GM19452 (cell line): ENCODE results near the gene DCST2.

Experiments
- ATAC-seq: cut with Tn5 transposase; IDR thresholded peaks from one replicate; pipeline ENCODE4 v1.9.1; 2021; ENCODE audit not compliant: unreplicated experiment

Gene DCST2

DNA sequence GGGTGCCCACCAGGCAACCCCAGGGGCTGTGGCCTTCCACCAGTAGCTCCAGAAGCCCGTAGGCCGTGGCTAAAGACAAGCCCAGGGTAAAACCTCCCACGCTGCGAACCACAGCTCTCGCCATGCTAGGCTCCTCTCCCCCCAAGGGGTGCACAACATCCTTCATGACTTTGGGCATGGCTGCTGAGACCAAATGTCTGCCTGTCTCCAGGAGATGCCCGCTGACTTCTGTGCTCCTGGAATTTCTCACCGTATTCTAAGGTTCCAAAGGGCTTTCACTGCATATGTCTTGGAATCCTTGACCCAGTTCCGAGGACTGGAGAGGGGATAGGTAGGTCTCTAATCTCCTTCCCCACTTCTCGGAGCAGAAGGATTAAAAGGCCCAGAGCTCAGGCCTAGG lies at the start of gene DCST2, which contains the start of gene DCST1:
DCST2 (minus strand) TSS at position 258 of the 400 bp plus-strand sequence; CDS start at position 178, 80 bp downstream.
DCST1 (plus strand) TSS at position 301 of the 400 bp plus-strand sequence. CDS start 213 bp downstream, outside the sequence.
- ATAC-seq, result no peak

DNA sequence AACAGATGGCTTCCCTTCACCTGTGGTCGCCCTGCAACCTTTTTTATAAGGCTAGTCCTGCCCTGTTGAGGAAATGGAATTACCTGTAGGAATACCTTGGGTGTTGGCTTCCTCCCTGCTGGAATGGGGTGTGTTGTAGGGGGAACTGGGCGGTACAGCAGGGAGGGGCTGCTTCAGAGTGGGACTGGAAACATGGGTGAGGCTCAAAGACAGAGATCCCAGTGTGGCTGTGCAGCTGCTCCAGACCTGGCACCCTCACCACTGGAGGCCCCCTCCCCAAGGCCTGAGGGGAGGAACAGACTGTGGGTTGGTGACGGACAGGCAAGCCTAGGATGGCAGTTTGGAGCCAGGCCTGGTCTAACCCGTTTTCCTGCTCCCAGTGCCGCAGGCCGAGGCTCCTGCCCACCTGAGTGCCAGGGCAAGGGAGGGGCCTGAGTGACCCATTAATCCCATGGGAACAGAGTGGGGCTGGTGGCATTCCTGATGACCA lies 49.5 kb upstream of the DCST2 start:
- no peak for ATAC-seq

DNA sequence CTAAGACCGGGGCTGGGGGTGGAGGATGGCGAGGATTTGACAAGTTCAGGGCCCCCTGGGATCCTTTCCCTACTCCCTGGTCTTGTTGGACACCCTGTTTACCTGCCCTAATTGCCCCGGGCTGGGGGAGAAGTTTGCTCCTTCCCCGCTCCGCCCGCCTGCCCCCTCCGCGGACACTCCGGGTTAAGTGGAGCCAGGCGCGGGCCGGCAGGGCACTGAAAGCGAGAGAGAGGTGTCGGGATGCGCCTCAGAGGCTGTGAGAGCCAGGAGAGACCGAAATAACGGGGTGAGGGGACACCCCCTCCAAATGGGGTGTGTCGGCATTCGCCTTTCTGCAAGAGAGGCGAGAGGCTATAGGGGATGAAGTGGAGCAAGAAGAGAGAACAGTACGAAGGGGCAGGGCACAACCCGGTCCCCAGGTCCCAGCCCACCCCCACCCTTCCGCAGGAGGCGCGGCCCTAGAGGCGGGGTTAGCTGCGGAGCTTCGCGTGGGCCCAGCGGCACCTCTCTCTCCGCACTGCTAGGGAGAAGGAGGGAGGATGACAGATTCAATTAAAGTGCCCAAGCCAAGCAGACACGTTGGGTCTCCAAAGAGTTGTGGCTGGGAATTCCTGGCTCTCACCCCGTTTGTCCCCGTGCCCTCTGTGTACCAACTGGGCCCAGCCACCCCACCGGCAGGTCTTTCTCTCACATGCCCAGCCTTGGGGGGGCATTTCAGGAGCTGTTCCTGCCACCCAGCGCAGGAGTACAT lies 48.9 kb upstream of the DCST2 start:
- ATAC-seq, result no peak

DNA sequence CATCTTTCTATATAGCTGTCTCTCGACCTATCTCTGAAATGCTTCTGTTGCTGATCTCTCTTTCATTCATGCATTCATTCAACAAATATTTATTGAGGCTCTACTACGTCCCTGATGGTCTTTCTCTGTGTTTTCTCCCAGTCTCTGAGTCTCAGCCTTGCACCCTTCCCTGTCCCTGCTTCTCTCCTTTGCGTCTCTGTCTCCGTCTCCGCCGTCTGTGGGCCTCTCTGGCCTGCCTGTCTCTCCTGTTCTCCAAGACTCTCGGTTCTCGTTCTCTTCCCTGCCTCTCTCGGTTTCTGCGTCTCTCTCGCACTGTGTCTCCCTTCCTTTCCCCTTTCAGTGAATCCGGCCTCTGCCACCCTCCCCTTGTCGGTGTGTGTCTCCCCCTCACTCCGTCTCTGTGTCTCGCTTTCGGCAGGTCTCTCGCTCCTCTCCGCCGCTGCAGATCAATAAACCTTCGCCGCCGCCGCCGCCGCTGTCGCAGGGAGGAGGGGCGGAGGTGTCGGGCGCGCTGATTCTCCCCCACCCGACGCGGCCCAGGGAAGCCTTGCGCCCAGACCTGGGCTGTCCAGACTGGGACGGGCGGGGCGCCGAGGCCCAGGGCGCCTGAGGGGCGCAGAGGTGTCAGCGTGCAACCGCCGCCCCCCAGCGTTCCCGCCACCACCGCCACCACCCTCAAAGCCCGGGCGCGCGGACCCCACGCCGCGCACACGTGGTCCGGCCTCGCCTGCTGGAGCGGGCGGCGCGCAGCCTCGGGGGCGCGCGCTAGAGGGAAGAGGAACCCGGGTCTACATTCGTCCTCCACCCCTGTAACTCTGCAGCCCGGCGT lies 48.1 kb upstream of the DCST2 start:
- no peak for ATAC-seq

DNA sequence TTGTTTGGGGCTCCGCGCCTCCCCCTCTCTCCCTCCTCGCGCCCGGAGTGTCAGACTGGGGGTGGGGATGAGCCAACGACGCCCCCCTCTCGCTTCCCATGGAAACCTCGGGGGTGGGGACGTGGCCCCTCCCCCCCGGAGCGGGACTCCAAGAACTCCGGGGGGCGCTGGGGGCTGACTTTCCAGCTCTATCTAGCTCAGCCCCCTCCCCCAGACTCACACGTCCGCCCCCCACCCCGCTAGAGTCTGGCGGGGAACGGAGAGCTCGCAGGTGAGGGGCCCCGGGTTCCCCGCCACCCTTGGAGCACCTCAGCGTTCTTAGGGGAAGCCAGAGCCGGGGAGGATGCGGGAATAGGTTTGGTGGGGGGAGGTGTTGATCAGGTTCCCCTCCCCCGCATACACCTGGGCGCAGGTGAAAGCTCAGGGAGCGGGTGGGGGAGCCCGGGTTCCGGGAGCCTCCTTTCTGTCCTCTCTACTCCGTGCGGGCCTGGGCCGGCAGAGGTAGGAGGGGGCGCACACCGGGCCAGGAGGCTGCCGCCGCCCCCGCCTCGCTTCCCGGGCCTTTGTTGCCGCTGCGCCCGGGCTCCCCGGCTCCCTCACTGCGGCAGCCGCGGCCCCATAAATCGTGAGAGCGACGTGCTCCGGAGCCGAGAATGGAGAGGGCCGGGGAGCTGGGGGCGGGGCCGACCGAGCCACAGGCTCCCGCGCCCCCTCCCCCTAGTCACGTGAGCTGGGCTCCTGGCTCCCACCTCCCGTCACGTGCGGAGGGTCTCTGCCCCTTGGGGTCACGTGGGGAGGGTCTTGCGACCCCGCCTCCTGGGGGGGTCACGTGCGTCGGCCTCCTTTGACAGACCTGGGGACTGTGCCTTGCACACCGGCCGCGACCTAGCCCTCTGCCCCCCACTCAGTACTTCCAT lies 47.0 kb upstream of the DCST2 start:
- ATAC-seq, result no peak

DNA sequence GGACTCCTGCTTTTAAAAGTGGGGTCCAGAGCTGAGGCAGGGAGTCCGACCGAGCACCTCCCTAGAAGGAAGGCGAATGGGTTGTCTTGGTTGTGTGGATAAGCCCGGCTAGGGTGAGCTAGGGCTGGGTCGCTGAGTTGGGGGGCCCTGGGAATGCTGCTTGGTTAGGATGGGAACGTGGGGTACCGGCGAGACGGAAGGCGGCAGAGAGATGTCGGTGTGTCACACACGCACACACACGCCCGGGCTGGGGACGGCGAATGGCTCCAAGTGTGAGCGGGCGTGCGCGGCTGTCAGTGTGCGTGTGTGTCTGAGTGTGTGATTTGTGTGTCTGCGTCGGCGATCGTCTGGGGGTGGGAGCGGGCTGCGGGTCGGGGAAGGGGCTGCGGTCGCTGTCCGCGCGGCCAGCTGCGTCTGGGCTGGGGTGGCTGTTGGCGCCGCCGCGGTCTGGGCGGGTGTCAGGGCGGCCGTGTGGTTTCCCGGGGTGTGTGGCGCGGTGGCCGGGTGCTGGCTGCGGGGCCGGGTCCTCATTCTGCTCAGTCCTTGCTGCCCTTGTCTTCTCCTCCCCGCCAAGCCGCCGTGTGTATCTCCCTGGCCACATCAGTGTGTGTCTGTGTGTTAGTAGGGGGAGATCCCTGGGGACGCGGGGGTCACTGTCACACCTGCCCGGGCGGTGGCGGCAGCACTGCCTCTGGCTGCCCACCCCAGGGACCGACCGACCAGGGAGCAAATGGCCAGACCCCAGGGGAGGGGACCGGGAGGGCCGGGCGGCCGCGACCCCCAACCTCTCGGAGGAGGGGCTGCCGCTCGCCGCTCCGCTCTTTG lies 46.1 kb upstream of the DCST2 start:
- no peak for ATAC-seq

DNA sequence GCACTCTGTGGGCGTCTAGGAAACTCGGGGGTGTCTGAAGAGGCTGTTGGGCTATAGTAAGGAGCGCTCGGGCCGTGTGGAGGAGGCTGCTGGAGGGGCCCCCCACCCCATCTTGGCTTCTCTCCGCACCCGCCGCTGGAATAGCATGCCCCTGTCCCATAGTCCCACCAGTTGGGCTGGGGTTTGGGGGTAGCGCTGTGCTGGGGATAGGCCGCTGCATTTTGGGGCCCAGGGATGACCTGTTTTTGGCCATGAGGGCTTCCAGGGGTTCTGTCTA lies 45.6 kb upstream of the DCST2 start:
- ATAC-seq, result no peak

DNA sequence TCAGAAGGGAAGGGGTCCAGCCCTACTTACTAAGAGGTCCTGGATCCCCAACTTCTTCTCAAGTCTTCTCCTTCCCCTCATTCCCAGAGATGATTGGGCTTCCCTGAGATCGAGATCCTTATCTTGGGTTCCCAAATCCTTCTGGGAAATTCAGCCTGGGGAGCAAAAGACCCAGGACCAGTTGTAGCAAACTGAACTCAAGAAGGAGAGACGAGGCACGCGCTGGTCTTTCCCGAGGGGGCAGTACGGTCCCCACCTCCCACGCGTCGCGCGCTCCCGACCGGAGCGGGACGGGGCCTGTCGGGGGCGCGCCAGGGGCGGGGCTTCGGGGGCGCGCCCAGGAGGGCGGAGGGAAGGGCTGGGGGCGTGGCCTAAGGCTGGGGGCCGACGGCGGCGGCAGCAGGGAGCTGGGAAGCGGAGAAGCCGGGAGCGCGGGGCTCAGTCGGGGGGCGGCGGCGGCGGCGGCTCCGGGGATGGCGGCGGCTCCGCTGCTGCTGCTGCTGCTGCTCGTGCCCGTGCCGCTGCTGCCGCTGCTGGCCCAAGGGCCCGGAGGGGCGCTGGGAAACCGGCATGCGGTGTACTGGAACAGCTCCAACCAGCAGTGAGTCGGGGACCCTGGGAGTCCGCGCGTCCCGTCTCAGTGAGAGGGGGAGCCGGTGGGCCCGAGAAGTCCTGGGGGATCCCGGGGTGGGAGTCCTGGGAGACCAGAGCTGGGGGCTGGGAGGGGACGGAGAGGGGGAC lies 45.1 kb upstream of the DCST2 start, which contains the start of gene EFNA3:
EFNA3 (plus strand) TSS at position 369 of the 741 bp plus-strand sequence; CDS start at position 474, 105 bp downstream.
- ATAC-seq, result no peak

DNA sequence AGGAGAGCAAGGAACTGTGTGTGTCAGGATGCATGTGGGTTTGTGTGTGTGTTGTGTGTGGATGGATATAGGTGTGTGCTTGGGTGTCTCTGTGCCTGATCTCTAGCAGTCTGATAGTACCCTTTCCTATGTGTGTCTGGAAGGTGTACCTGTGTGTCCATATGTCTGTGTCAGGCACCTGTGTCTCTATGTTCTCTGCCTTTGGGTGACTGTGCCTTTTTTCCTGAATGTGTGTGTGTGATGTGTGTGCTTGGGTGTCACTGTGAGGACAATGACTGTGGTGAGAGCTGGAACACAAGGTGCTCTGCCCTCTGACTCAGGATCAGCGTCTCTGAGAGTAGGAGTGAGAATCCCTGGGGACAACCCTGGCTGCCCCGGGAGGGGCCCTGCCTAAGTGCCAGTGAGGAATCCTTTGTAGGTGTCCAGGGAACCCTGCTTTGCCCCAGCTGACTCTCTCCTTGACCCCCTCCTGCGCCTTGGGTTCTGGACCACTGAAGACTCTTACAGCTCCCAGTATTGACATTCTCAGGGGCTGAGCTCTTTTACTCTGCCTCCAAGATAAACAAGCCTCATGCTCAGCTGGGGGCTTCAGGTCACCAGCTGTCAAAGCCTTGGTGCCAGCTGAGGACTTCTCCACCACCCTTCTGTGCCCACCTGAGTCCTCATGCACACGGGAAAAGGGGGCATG lies 44.3 kb upstream of the DCST2 start:
- ATAC-seq, result no peak

DNA sequence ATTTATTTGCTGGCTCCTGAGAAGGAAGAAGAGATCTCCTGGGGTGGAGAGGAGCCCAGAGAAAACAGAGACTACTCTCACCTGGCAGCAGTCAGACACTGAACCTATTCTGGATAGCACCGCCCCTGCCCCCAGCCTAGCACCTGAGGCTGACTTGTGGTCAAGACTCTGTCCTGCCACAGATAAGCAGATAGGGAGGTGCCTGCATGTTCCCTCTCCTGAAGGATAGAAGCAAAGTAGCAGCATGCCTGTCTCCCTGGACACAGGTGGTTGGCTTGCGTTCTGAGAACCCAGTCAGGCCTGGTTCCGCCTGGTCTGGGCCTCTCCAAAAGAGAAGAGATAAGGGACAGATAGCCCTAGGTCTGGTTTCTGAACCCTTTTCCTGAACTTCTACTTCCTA lies 43.8 kb upstream of the DCST2 start:
- ATAC-seq, result no peak

DNA sequence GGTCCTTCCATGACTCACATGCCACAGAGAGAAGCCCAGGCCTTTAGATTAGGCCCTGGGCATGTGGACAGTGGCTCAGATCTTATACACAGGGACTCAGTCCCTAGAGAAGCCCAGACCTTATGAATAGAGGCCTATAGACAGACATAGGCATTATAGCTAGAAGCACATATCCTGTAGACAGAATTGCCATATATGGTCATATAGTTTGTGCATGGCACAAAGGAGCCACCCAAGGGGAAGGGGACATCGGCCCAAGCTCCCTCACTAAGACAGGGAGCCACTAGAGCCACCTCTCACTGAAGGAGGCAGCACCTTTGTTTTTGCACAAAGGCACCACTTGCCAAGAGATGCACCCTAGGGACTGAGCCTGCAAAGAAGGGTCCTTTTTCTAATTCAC lies 42.8 kb upstream of the DCST2 start:
- ATAC-seq, result no peak

DNA sequence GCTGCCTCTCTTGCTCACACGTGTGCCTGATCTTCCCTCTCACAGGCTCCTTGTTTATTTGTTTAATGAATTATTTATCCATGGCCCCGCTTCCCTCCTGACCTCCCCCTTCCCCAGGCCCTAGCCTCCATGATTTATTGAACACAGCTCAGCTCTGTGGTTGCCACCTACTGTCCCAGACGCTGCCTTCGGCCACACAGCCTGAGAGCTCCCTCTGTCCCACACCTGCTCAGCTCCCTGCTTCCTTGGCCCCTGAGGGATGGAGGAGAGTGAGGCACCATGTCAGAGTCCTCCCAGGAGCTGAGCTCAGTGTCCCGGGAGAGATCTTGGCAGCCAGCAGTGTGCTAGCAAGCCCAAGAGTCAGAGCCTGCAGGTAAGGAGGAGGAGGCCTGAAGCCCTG lies 42.0 kb upstream of the DCST2 start:
- ATAC-seq, result no peak

DNA sequence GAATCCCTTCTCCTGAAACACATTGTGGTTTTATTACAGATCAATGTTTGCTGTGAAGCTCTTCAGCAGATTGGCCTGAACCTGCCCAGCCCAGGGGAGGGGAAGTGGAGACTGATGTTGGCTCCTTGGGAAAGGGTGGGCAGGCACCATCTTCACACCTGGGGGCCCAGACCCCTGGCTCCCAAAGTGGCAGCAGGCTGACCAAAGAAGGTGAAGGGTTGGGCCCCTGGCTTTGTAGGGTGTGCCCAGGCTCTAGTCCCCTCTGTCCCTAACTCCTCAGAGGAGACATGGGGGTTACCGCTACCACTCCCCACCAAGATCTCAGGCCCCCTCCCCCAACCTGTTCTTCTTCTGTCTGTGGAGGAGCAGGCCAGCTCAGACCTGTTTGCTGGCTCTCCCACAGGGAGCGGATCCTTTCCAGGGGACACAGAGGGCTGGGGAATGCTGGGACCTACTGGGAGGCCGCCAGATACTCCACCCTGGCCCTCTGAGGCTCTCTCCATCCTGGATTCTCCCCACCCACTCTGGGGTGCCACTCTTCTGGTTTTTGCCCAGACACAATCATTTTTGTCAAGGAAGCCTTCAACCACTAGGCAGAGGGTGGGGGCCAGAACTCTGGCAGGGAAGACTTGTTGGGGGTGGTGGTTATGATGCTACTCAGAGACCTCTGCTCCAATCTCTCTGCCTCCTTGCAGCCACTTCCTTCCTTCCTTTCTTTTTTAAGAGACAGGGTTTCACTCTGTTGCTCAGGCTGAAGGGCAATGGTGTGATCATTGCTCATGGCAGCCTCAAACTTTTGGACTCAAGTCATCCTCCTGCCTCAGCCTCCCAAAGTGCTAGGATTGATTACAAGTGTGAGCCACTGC lies 40.0 kb upstream of the DCST2 start:
- ATAC-seq, result no peak

DNA sequence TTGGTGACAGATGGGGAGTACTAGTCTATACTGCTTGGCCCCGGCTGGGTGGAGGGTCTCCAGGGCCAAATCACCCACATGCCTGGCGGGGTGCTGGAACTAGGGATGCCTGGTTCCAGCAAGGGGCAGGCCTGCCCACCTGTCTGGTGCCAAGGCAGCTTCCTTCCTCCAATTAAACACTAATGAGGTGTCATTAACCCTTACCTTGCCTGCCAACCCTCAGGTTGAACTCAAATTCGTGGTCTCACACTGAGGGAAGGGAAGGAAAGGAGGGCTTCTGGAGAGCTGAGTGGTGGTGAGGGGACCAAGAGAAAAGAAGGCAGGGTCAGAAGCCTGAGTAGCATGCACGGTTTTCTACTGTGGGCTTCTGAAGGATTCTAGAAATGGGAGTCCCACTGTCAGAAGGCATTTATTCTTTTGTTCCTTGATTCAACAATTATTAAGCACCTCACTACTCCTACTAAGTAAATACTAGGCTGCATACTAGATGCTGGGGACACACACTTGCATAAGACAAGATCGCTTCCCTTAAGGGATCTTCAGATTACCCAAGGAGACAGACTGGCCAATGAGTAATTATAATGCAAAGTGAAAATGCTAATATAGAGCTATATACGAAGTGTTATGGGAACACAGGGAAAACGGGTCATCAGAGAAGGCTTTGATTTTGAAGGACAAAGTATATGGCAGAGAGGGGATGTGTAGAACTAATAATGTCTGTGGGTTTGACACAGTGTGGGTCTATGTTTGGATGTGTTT lies 39.1 kb upstream of the DCST2 start:
- no peak for ATAC-seq

DNA sequence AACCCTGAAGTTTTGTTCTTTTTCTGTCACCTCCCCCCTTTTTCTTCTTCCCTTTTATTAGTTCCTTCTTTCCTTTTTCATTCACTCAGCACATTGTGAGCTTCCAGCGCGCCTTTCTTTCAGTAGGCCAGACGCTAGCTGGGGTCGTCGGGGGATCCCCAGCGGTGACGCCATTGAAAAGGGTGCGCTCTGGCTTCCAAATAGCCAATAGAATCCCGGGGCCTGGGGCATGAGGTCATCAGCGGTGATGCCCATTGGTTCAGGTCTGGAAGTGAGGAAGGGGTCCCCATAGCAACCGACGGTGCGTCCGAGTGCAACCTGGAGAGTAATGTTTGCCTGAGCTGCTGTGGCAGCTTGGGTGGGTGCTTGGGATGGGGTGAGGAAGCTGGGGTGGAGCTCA lies 38.1 kb upstream of the DCST2 start:
- ATAC-seq, result no peak

DNA sequence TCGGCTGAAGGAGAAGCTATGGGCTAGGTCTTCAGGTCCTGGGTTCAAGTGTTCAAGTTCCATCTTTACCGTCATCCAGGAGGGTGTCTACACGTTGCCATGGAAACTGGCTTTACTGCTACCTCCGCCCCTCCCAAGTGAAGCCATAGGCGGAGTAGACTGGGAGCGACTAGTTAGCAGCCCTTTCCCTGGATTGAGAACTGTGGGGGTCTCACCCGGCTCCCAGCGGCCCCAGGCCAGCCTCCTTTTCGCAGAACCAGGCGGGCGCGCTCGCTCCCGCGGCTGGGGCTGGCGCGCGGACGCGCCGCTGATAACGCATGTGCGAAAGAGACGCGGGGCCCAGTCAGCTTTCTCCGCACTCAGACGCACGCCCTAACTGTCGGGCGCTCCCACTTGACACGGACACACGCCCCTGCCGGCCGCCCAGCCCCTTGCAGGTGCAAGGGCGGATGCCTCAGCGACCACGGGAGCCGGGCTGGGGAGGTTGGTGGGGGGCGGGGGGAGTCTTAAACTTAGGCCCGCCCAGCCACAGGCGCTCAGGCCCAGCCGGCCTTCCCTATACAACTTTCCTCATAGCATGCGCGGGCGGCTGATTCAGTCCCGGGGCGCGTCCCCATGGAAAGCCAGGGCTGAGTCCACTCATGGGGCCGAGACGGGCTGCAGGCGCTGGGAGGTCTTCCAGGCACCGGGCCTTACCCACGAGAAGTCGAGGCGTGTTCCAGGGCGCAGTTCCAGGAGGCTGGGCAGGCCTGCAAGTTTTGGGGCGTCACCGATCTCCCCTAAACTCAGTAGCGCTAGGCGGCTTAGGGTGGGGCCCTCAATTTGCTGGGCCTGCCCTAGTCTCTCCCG lies 37.4 kb upstream of the DCST2 start:
- ATAC-seq, result no peak
